ENCODE results near the gene MYLK4. TPM values are rescaled to one million over a fixed set of nuclear protein-coding genes. Genes with fewer than 3 reads are reported as not detected.

MYLK4 gene
- total and polyA plus RNA-seq, 2 of the 13 experiments (the other 11 are each of a cell fraction or from before 2014, with no cell fraction given) = 0.26 to 0.29 TPM

- Histone ChIP-seq H3K9me3 (ENCODE audit: low read length) (no peaks in the 10 kb centered on the region), H3K9ac (ENCODE audit: insufficient read depth, low read depth, low read length) (no peak overlapping the region), H3K27me3 (ENCODE audit: control insufficient read depth in 1 of 2, insufficient read depth in 2 of 2, low read length in 2 of 2) (no peaks in the 10 kb centered on the region; a peak in 1 of 5 replicates), H4K20me1 (ENCODE audit: insufficient read depth, low read length) (no peaks in the 10 kb centered on the region), H3K79me2 (ENCODE audit: insufficient read depth, low read length) (no peaks in the 10 kb centered on the region), H3K27ac (ENCODE audit: extremely low read length, insufficient read depth, low read length) (no peak overlapping the region), H2AFZ (ENCODE audit: low read length) (no peak overlapping the region), H3K4me3 (replicated peaks in 1 of 3; ENCODE audit: insufficient read depth in 1 of 3, low read depth in 2 of 3, low read length in 3 of 3) (no peak overlapping the region), H3K4me2 (ENCODE audit: low read depth, low read length) (no peak overlapping the region), H3K36me3 (replicated peaks in 1 of 2; ENCODE audit: control insufficient read depth in 1 of 2, insufficient read depth in 2 of 2, low read length in 2 of 2) (no peaks in the 10 kb centered on the region), H3K4me1 (ENCODE audit: insufficient read depth, low read length) (peaks cover 14% of the 10 kb centered on the region)
- FAIRE-seq = no peak
- in situ Hi-C loops (cut with HindIII; ENCODE audit: extremely low pct_ligation_motif_present, low pct_unique_long_range_greater_than_20kb) = no loop called here
- no peak for ATAC-seq
- ChIA-PET POLR2A (no interaction called here), CTCF (ENCODE audit: low intra/inter-chr PET ratio, low total read pairs) (no interaction called here)
- 45% methylated on average over 9 of the region's 9 CpGs for WGBS (ENCODE audit: low lambda C conversion rate)
- DNase-seq (ENCODE audit: low spot score) = no peak
- no TSS peak for BruUV-seq (replicated peaks)
- intact Hi-C loops (cut with micrococcal nuclease; ENCODE audit: unreplicated experiment) = no loop called here
- no peak for TF ChIP-seq ZNF790 (CRISPR knock-in tag; IDR thresholded peaks at IDR 0.05; ENCODE audit: borderline replicate concordance)
- TF ChIP-seq PHF5A (CRISPR knock-in tag; IDR thresholded peaks at IDR 0.05; ENCODE audit: low read depth, unreplicated experiment) = no peak
- TF ChIP-seq THYN1 (CRISPR knock-in tag; IDR thresholded peaks at IDR 0.05; ENCODE audit: borderline replicate concordance, low read depth) = no peak
- TF ChIP-seq POGK (CRISPR knock-in tag; conservative IDR thresholded peaks at IDR 0.05) = no peak
- TF ChIP-seq HNRNPUL1 (IDR thresholded peaks at IDR 0.05; ENCODE audit: low read depth, low read length) = no peak
- no peak for TF ChIP-seq ZHX2 (IDR thresholded peaks at IDR 0.05; ENCODE audit: low read depth)
- TF ChIP-seq ZHX2 (CRISPR knock-in tag; IDR thresholded peaks at IDR 0.05; ENCODE audit: borderline replicate concordance) = no peak
- TF ChIP-seq ZNF142 (CRISPR knock-in tag; IDR thresholded peaks at IDR 0.05) = no peak
- TF ChIP-seq ZNF788 (CRISPR knock-in tag; IDR thresholded peaks at IDR 0.05; ENCODE audit: borderline replicate concordance) = no peak
These were observed 33.6 kb downstream of the MYLK4 start for GRCh38 chr6:2716936-2717700.

Data from HepG2 (cell line).